K562 (cell line): Measurements from ENCODE around the gene NCDN. TPM values are rescaled to one million over a fixed set of nuclear protein-coding genes. Genes with fewer than 3 reads are reported as not detected.
A peak's percentile ranks its signal among the peaks of the same experiment; 100 is the strongest.

ENCODE experiments used
- EGR1 ChIP-seq: fragments of 450-650 bp; conservative IDR thresholded peaks from 2 replicates; pipeline ENCODE4 v1.6.1; 2017; ENCODE audit warnings: mild to moderate bottlenecking
- ELF1 ChIP-seq: fragments of 200-800 bp; sonication (Bioruptor generic); IDR thresholded peaks from 2 replicates; pipeline ENCODE4 v1.6.1; 2016; ENCODE audit warnings: missing genetic modification characterization, missing compliant biosample characterization
- ELK3 ChIP-seq: fragments of 450-650 bp; formaldehyde crosslinking; IDR thresholded peaks from 2 replicates; pipeline ENCODE4 v1.4.0; 2020; ENCODE audit warnings: mild to moderate bottlenecking
- ETV1 ChIP-seq: fragments of 450-650 bp; conservative IDR thresholded peaks from 2 replicates; pipeline ENCODE4 v1.6.1; 2016; ENCODE audit warnings: missing genetic modification characterization, control low read depth, low read depth, missing compliant biosample characterization
- GTF2A2 ChIP-seq: IDR thresholded peaks from 2 replicates; pipeline ENCODE4 v1.6.1; 2016; ENCODE audit warnings: mild to moderate bottlenecking, missing genetic modification characterization, missing compliant biosample characterization
- HDAC1 ChIP-seq, 2 experiments: fragments of 450-650 bp; IDR thresholded peaks; 2 replicates each; pipeline ENCODE4 v1.6.1; 2016 to 2017; ENCODE audit warnings: inconsistent platforms in 1 of 2, mild to moderate bottlenecking in 1 of 2, moderate library complexity in 1 of 2
- NFIC ChIP-seq: fragments of 450-650 bp; IDR thresholded peaks from 2 replicates; pipeline ENCODE4 v1.6.1; 2017; ENCODE audit warnings: mild to moderate bottlenecking, inconsistent platforms
- NKRF ChIP-seq: fragments of 450-650 bp; IDR thresholded peaks from 2 replicates; pipeline ENCODE4 v1.6.1; 2016; ENCODE audit warnings: borderline replicate concordance
- PTBP1 ChIP-seq: fragments of 200-400 bp; formaldehyde crosslinking; IDR thresholded peaks from 2 replicates; pipeline ENCODE4 v1.6.1; 2017; ENCODE audit warnings: low read depth, low read length
- SMARCA4 ChIP-seq: fragments of 450-650 bp; IDR thresholded peaks from 2 replicates; pipeline ENCODE4 v1.6.1; 2016
- SRF ChIP-seq, 2 experiments: fragments of 250-450, 450-650 bp in 1 of 2; sonication (Bioruptor Pico) in 1 of 2; sonication (generic) in 1 of 2; formaldehyde crosslinking; IDR thresholded peaks; 2 replicates each; pipeline versions ENCODE4 v1.5.0 to v1.5.1; 2020 to 2022; ENCODE audit warnings: mild to moderate bottlenecking in 1 of 2, missing genetic modification reagents in 1 of 2
- SUPT5H ChIP-seq: fragments of 450-650 bp; IDR thresholded peaks from 2 replicates; pipeline ENCODE4 v1.6.1; 2016
- ZNF507 ChIP-seq: conservative IDR thresholded peaks from 2 replicates; pipeline ENCODE4 v1.6.1; 2017; ENCODE audit warnings: missing genetic modification characterization, missing compliant biosample characterization
- ZNF518B ChIP-seq: fragments of 250-450 bp; sonication (Bioruptor Pico); IDR thresholded peaks from 2 replicates; pipeline ENCODE4 v1.5.0; 2021; ENCODE audit warnings: mild to moderate bottlenecking, moderate library complexity
- polyA plus RNA-seq, 8 experiments: library from polyadenylated mRNA; depleted of rRNA in 4 of 8; stranded (reverse) in 5 of 8; unstranded in 3 of 8; fragments of >200 nt; fragmentation: Nextera tagmentation in 2 of 8; fragmentation: Illumina TruSeq in 1 of 8; extraction: Ambion mirVana in 2 of 8; extraction: Trizol in 1 of 8; gene quantifications; 2 replicates each; pipeline versions ENCODE4 v1.2.1 to v1.2.3, GENCODE V29; 2011 to 2014; ENCODE audit warnings: inconsistent platforms in 1 of 8, missing spikeins in 1 of 8
- total RNA-seq, 7 experiments: library from RNA; depleted of rRNA in 6 of 7; stranded (reverse); fragments of >200 nt in 6 of 7; fragmentation: Illumina TruSeq in 2 of 7; extraction: Trizol in 2 of 7; gene quantifications; 2 replicates each; pipeline versions ENCODE4 v1.2.1 to v1.2.3, GENCODE V29; 2011 to 2021; ENCODE audit warnings: low replicate concordance in 1 of 7
- TF ChIP-seq, protein P1 (sequence below): fragments of 450-650 bp; formaldehyde crosslinking; conservative IDR thresholded peaks from 2 replicates; pipeline ENCODE4 v1.4.0; 2022; ENCODE audit warnings: mild to moderate bottlenecking, missing genetic modification characterization
- TF ChIP-seq, protein P2 (sequence below): sonication (generic); formaldehyde crosslinking; IDR thresholded peaks from 2 replicates; pipeline ENCODE4 v1.8.0; 2022; ENCODE audit warnings: mild to moderate bottlenecking, low read depth, missing genetic modification reagents
- TF ChIP-seq, protein P3 (sequence below): fragments of 250-450 bp; sonication (Bioruptor Pico); IDR thresholded peaks from 2 replicates; pipeline ENCODE4 v1.4.0; 2020; ENCODE audit warnings: mild to moderate bottlenecking, moderate library complexity, borderline replicate concordance

NCDN gene
- total and polyA plus RNA-seq, 9 of the 15 experiments (the other 6 are each of a cell fraction or from before 2014, with no cell fraction given) = 1.9 to 35.1 (median 10.7) TPM

- TF ChIP-seq HDAC1 (IDR thresholded peaks at IDR 0.05) (peak in 1 of 2 experiments; percentile 87; a peak in 1 of 4 replicates), ZNF507 (tag) (no peak), ETV1 (tag) (peak; percentile 67; the same call in 1 of the 2 replicates), EGR1 (no peak), GTF2A2 (no peak), SRF (CRISPR knock-in tag; IDR thresholded peaks at IDR 0.05) (peak in 1 of 2 experiments; percentile 96; a peak in 1 of 4 replicates), NKRF (peak; percentile 84), SUPT5H (peak; percentile 91), ELF1 (peak; percentile 87), ELK3 (no peak), ZNF518B (CRISPR knock-in tag) (no peak), PTBP1 (no peak), SMARCA4 (no peak), NFIC (no peak)
- TF ChIP-seq, protein P1, sequence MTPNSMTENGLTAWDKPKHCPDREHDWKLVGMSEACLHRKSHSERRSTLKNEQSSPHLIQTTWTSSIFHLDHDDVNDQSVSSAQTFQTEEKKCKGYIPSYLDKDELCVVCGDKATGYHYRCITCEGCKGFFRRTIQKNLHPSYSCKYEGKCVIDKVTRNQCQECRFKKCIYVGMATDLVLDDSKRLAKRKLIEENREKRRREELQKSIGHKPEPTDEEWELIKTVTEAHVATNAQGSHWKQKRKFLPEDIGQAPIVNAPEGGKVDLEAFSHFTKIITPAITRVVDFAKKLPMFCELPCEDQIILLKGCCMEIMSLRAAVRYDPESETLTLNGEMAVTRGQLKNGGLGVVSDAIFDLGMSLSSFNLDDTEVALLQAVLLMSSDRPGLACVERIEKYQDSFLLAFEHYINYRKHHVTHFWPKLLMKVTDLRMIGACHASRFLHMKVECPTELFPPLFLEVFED = 0 out of 2 replicates have a peak, but pooled peaks have one; percentile 7
- TF ChIP-seq, protein P2, sequence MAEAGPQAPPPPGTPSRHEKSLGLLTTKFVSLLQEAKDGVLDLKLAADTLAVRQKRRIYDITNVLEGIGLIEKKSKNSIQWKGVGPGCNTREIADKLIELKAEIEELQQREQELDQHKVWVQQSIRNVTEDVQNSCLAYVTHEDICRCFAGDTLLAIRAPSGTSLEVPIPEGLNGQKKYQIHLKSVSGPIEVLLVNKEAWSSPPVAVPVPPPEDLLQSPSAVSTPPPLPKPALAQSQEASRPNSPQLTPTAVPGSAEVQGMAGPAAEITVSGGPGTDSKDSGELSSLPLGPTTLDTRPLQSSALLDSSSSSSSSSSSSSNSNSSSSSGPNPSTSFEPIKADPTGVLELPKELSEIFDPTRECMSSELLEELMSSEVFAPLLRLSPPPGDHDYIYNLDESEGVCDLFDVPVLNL (CRISPR knock-in tag) = no peak
- TF ChIP-seq, protein P3, sequence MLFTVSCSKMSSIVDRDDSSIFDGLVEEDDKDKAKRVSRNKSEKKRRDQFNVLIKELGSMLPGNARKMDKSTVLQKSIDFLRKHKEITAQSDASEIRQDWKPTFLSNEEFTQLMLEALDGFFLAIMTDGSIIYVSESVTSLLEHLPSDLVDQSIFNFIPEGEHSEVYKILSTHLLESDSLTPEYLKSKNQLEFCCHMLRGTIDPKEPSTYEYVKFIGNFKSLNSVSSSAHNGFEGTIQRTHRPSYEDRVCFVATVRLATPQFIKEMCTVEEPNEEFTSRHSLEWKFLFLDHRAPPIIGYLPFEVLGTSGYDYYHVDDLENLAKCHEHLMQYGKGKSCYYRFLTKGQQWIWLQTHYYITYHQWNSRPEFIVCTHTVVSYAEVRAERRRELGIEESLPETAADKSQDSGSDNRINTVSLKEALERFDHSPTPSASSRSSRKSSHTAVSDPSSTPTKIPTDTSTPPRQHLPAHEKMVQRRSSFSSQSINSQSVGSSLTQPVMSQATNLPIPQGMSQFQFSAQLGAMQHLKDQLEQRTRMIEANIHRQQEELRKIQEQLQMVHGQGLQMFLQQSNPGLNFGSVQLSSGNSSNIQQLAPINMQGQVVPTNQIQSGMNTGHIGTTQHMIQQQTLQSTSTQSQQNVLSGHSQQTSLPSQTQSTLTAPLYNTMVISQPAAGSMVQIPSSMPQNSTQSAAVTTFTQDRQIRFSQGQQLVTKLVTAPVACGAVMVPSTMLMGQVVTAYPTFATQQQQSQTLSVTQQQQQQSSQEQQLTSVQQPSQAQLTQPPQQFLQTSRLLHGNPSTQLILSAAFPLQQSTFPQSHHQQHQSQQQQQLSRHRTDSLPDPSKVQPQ = no peak
Observed at GRCh38 chr1:35557118-35557610, 435 bp upstream of the NCDN start, which contains the start of gene KIAA0319L (continued).
